Kidney epithelial cell (primary cell): ENCODE results near the gene PRKG1. TPM values are rescaled to one million over a fixed set of nuclear protein-coding genes. Genes with fewer than 3 reads are reported as not detected.

Experiments used
- DNase-seq: peaks from one replicate; pipeline ENCODE4 v3.0.0-alpha.2; 2010; ENCODE audit warnings: low read depth
- H3K27me3 ChIP-seq: 2 replicates; pipeline ENCODE4 v1.6.0; 2011; ENCODE audit warnings: low read length; ENCODE audit not compliant: control insufficient read depth, insufficient read depth
- H3K36me3 ChIP-seq: 2 replicates; pipeline ENCODE4 v1.5.1; 2011; ENCODE audit warnings: low read length; ENCODE audit not compliant: control insufficient read depth, insufficient read depth
- H3K4me3 ChIP-seq: 2 replicates; pipeline ENCODE4 v1.5.1; 2011; ENCODE audit warnings: low read depth, mild to moderate bottlenecking, control low read depth, low read length
- CTCF ChIP-seq: IDR thresholded peaks from 2 replicates; pipeline ENCODE4 v1.5.1; 2011; ENCODE audit warnings: mild to moderate bottlenecking, moderate library complexity, low read length, control low read depth, inconsistent platforms; ENCODE audit not compliant: insufficient read depth, poor library complexity, severe bottlenecking
- total RNA-seq: library from RNA; depleted of rRNA; stranded (reverse); fragments of >200 nt; gene quantifications from 2 replicates; pipeline ENCODE4 v1.2.3, GENCODE V29; 2015

Gene PRKG1
- total RNA-seq, 1 donor from 2014 or later: 1.3 TPM

GRCh38 chr10:51083356-51083853 is 9.1 kb downstream of the PRKG1 start:
- TF ChIP-seq CTCF: no peak
- H3K36me3 ChIP-seq: no peaks in the 10 kb centered on the region
- DNase-seq: no peak
- no peaks in the 10 kb centered on the region for H3K27me3 ChIP-seq
- no peak overlapping the region for H3K4me3 ChIP-seq

- H3K36me3 ChIP-seq: no peaks in the 10 kb centered on the region
- DNase-seq: no peak
- no peaks in the 10 kb centered on the region for H3K27me3 ChIP-seq
- TF ChIP-seq CTCF: no peak
- H3K4me3 ChIP-seq: no peak overlapping the region
Observed at GRCh38 chr10:51085204-51085603, 10.9 kb downstream of the PRKG1 start.

GRCh38 chr10:51086710-51087109 is 12.4 kb downstream of the PRKG1 start:
- no peak for TF ChIP-seq CTCF
- H3K4me3 ChIP-seq: no peak overlapping the region
- no peaks in the 10 kb centered on the region for H3K36me3 ChIP-seq
- no peak for DNase-seq
- H3K27me3 ChIP-seq: no peaks in the 10 kb centered on the region

- H3K27me3 ChIP-seq: no peaks in the 10 kb centered on the region
- TF ChIP-seq CTCF: no peak
- no peaks in the 10 kb centered on the region for H3K36me3 ChIP-seq
- H3K4me3 ChIP-seq: no peak overlapping the region
- DNase-seq: no peak
Observed at GRCh38 chr10:51087114-51087513, 12.8 kb downstream of the PRKG1 start.

GRCh38 chr10:51090190-51090589 is 15.9 kb downstream of the PRKG1 start:
- H3K4me3 ChIP-seq: no peak overlapping the region
- no peak for TF ChIP-seq CTCF
- H3K27me3 ChIP-seq: no peaks in the 10 kb centered on the region
- DNase-seq: no peak
- no peaks in the 10 kb centered on the region for H3K36me3 ChIP-seq

GRCh38 chr10:51092402-51092801 is 18.1 kb downstream of the PRKG1 start:
- Histone ChIP-seq H3K4me3 (no peak overlapping the region), H3K27me3 (no peaks in the 10 kb centered on the region), H3K36me3 (no peaks in the 10 kb centered on the region)
- no peak for TF ChIP-seq CTCF
- DNase-seq: no peak
